Measurements from ENCODE around the gene NOX5. TPM values are rescaled to one million over a fixed set of nuclear protein-coding genes. Genes with fewer than 3 reads are reported as not detected.

Gene NOX5
- total RNA-seq, 1 experiment from 2014 or later: 0.91 TPM

GRCh38 chr15:69012761-69013364 is 1.6 kb upstream of the NOX5 start:
- Histone ChIP-seq H3K27me3 (ENCODE audit: insufficient read depth, low read length) (no peaks in the 10 kb centered on the region), H3K9ac (ENCODE audit: low read length) (no peak overlapping the region), H3K27ac (ENCODE audit: low read depth, low read length) (no peak overlapping the region), H3K9me3 (ENCODE audit: control insufficient read depth in 1 of 2, insufficient read depth in 1 of 2, low read depth in 1 of 2, low read length in 2 of 2) (no peaks in the 10 kb centered on the region), H3K4me3 (replicated peaks in 1 of 2; ENCODE audit: low read depth in 1 of 2, low read length in 2 of 2) (no peak overlapping the region), H3K4me2 (ENCODE audit: low read length) (no peak overlapping the region), H3K36me3 (ENCODE audit: control insufficient read depth in 1 of 2, insufficient read depth in 2 of 2, low read length in 2 of 2) (no peaks in the 10 kb centered on the region), H3K4me1 (ENCODE audit: control insufficient read depth in 1 of 2, insufficient read depth in 2 of 2, low read length in 2 of 2) (peaks cover 0 to 8% of the 10 kb centered on the region in 2 experiments; a peak in 2 of 4 replicates), H2AFZ (ENCODE audit: low read depth, low read length, poor library complexity, severe bottlenecking) (no peak overlapping the region), H3K79me2 (ENCODE audit: insufficient read depth, low read length) (no peaks in the 10 kb centered on the region), H3K9me2 (ENCODE audit: insufficient read depth) (no peaks in the 10 kb centered on the region), H4K20me1 (ENCODE audit: insufficient read depth) (no peaks in the 10 kb centered on the region)
- intact Hi-C loops (cut with micrococcal nuclease): no loop called here
- no peak for TF ChIP-seq RAD21 (IDR thresholded peaks at IDR 0.05; ENCODE audit: low read depth)
- RAD21 ChIA-PET (ENCODE audit: low non-redundant PET in 1 of 2, low total read pairs in 2 of 2, uncharacterized antibody in 2 of 2, unreplicated experiment in 2 of 2): no interaction called here
- BruUV-seq (replicated peaks): no TSS peak
- CTCF ChIA-PET: interaction anchor here (2.2 kb wide), 1 partner anchor 19 kb away, joined by 6 read pairs; no protein-coding TSS in a partner anchor
- DNase-seq (ENCODE audit: low read depth, low spot score) (no peak), ATAC-seq (no peak)
- POLR2A ChIA-PET: no interaction called here

- no TSS peak for BruUV-seq (replicated peaks)
- intact Hi-C loops (cut with micrococcal nuclease): no loop called here
- ChIA-PET POLR2A (no interaction called here), RAD21 (ENCODE audit: low non-redundant PET in 1 of 2, low total read pairs in 2 of 2, uncharacterized antibody in 2 of 2, unreplicated experiment in 2 of 2) (interaction anchor here in 1 of 2 experiments (0.7 kb wide), 1 partner anchor 17 kb away, joined by 3 read pairs; no protein-coding TSS in a partner anchor), CTCF (interaction anchor here (0.5 to 2.2 kb wide), 2 partner anchors 18 to 212 kb away, joined by 3 to 6 read pairs; no protein-coding TSS in a partner anchor)
- H3K4me1 ChIP-seq (ENCODE audit: control insufficient read depth in 1 of 2, insufficient read depth in 2 of 2, low read length in 2 of 2): peaks cover 0 to 8% of the 10 kb centered on the region in 2 experiments; a peak in 2 of 4 replicates
- H3K9ac ChIP-seq (ENCODE audit: low read length): no peak overlapping the region
- H3K36me3 ChIP-seq (ENCODE audit: control insufficient read depth in 1 of 2, insufficient read depth in 2 of 2, low read length in 2 of 2): no peaks in the 10 kb centered on the region
- no peaks in the 10 kb centered on the region for H3K9me2 ChIP-seq (ENCODE audit: insufficient read depth)
- no peaks in the 10 kb centered on the region for H3K79me2 ChIP-seq (ENCODE audit: insufficient read depth, low read length)
- ATAC-seq: no peak
- H3K4me2 ChIP-seq (ENCODE audit: low read length): peak overlapping the region; percentile 13; the same call in 1 of the 2 replicates
- H3K27ac ChIP-seq (ENCODE audit: low read depth, low read length): no peak overlapping the region
- H4K20me1 ChIP-seq (ENCODE audit: insufficient read depth): no peaks in the 10 kb centered on the region
- no peaks in the 10 kb centered on the region for H3K9me3 ChIP-seq (ENCODE audit: control insufficient read depth in 1 of 2, insufficient read depth in 1 of 2, low read depth in 1 of 2, low read length in 2 of 2)
- DNase-seq (ENCODE audit: low read depth, low spot score): no peak
- no peak for TF ChIP-seq ZBTB33 (IDR thresholded peaks at IDR 0.05; ENCODE audit: extremely low read depth, insufficient replicate concordance, low read length)
- TF ChIP-seq EZH2phosphoT487 (IDR thresholded peaks at IDR 0.05; ENCODE audit: borderline replicate concordance): no peak
- TF ChIP-seq EZH2 (IDR thresholded peaks at IDR 0.05): no peak
- TF ChIP-seq SRF (IDR thresholded peaks at IDR 0.05; ENCODE audit: low read depth): no peak
- no peak for TF ChIP-seq MAX (IDR thresholded peaks at IDR 0.05)
- no peak overlapping the region for H3K4me3 ChIP-seq (replicated peaks in 1 of 2; ENCODE audit: low read depth in 1 of 2, low read length in 2 of 2)
- no peaks in the 10 kb centered on the region for H3K27me3 ChIP-seq (ENCODE audit: insufficient read depth, low read length)
- peak overlapping the region; percentile 13 for H2AFZ ChIP-seq (ENCODE audit: low read depth, low read length, poor library complexity, severe bottlenecking)
Observed at GRCh38 chr15:69013726-69014406, 629 bp upstream of the NOX5 start.
